GM12864 (cell line): ENCODE data around the gene CALML6.

ENCODE experiments used
- DNase-seq: peaks from one replicate; pipeline ENCODE4 v3.0.0-alpha.2; 2011; ENCODE audit warnings: low read depth
- H3K4me3 ChIP-seq: 2 replicates; pipeline ENCODE4 v1.5.1; 2011; ENCODE audit warnings: mild to moderate bottlenecking, low read depth, low read length, control low read depth
- CTCF ChIP-seq: IDR thresholded peaks from 2 replicates; pipeline ENCODE4 v1.5.1; 2011; ENCODE audit warnings: low read depth, mild to moderate bottlenecking, moderate library complexity, low read length, control low read depth, inconsistent platforms; ENCODE audit errors: missing control alignments

Gene CALML6

GRCh38 chr1:1954831-1955441, 39.9 kb downstream of the CALML6 start:
- H3K4me3 ChIP-seq = no peak overlapping the region
- TF ChIP-seq CTCF = peak; percentile 24
- no peak for DNase-seq

GRCh38 chr1:1955621-1956094, 40.6 kb downstream of the CALML6 start:
- H3K4me3 ChIP-seq = no peak overlapping the region
- TF ChIP-seq CTCF = no peak
- no peak for DNase-seq

GRCh38 chr1:1956101-1956500, 41.0 kb downstream of the CALML6 start:
- no peak for TF ChIP-seq CTCF
- DNase-seq = no peak
- H3K4me3 ChIP-seq = no peak overlapping the region

- TF ChIP-seq CTCF = no peak
- DNase-seq = no peak
- H3K4me3 ChIP-seq = no peak overlapping the region
Observed at GRCh38 chr1:1956586-1957532, 41.8 kb downstream of the CALML6 start.

GRCh38 chr1:1957533-1957961, 42.5 kb downstream of the CALML6 start:
- H3K4me3 ChIP-seq = no peak overlapping the region
- TF ChIP-seq CTCF = no peak
- DNase-seq = no peak

GRCh38 chr1:1958071-1958541, 43.0 kb downstream of the CALML6 start:
- TF ChIP-seq CTCF = no peak
- no peak for DNase-seq
- no peak overlapping the region for H3K4me3 ChIP-seq

GRCh38 chr1:1959459-1959839, 44.4 kb downstream of the CALML6 start:
- DNase-seq = no peak
- no peak for TF ChIP-seq CTCF
- H3K4me3 ChIP-seq = no peak overlapping the region
